Caco-2 (cell line): ENCODE data around the gene ZNF410. TPM values are rescaled to one million over a fixed set of nuclear protein-coding genes. Genes with fewer than 3 reads are reported as not detected.
A peak's percentile ranks its signal among the peaks of the same experiment; 100 is the strongest.
"Not testable (repeated sequence)": the region's sequence is repeated elsewhere in the genome, so short reads cannot be mapped to it uniquely, and the experiment has no call there.

Source experiments
- Bru-seq: library from RNA; stranded (reverse); fragments of 400-500 nt; gene quantifications from one replicate; lab custom pipeline; 2021; lab: Mats Ljungman, UMichigan
- BruChase-seq, 2 experiments: library from RNA; stranded (reverse); fragments of 400-500 nt; gene quantifications; one replicate each; lab custom pipeline; 2021; lab: Mats Ljungman, UMichigan
- BruUV-seq: library from RNA; stranded (reverse); fragments of 400-500 nt; replicated peaks from 2 replicates; lab custom pipeline; 2021; lab: Mats Ljungman, UMichigan
- CTCF ChIA-PET: fragments of 300-600 bp; sonication (Branson Sonifier 250); formaldehyde crosslinking; loops from one replicate; lab custom pipeline; 2022; ENCODE audit warnings: antibody characterized with exemption; lab: Charles Lee
- POLR2A ChIA-PET: fragments of 300-600 bp; sonication (Branson Sonifier 250); formaldehyde crosslinking; loops from one replicate; lab custom pipeline; 2022; ENCODE audit warnings: antibody characterized with exemption; lab: Charles Lee
- DNase-seq, 2 experiments: peaks; one replicate each; pipeline versions ENCODE4 v3.0.0 to v3.0.0-alpha.2; 2020 to 2022
- H3K27me3 ChIP-seq: replicated peaks from 2 replicates; pipeline ENCODE4 v1.6.0; 2011; ENCODE audit warnings: low read length; ENCODE audit not compliant: control insufficient read depth, insufficient read depth
- H3K36me3 ChIP-seq: 2 replicates; pipeline ENCODE4 v1.5.1; 2011; ENCODE audit warnings: low read length; ENCODE audit not compliant: control insufficient read depth, insufficient read depth
- H3K4me1 ChIP-seq: fragments of 250-450 bp; sonication (Bioruptor Pico); 2 replicates; pipeline ENCODE4 v1.5.1; 2020; ENCODE audit warnings: mild to moderate bottlenecking
- H3K4me3 ChIP-seq: 2 replicates; pipeline ENCODE4 v1.5.1; 2011; ENCODE audit warnings: low read depth, mild to moderate bottlenecking, control low read depth, low read length
- H3K9me3 ChIP-seq: fragments of 250-450 bp; sonication (Bioruptor Pico); 2 replicates; pipeline ENCODE4 v1.5.1; 2020; ENCODE audit warnings: mild to moderate bottlenecking, moderate library complexity
- H3K27ac Mint-ChIP-seq: one replicate; pipeline ENCODE4 v1.8.0; 2022; ENCODE audit warnings: mixed read lengths; ENCODE audit not compliant: unreplicated experiment
- H3K27me3 Mint-ChIP-seq: one replicate; pipeline ENCODE4 v1.8.0; 2022; ENCODE audit warnings: mixed read lengths; ENCODE audit not compliant: insufficient read depth, unreplicated experiment
- H3K36me3 Mint-ChIP-seq: one replicate; pipeline ENCODE4 v1.8.0; 2022; ENCODE audit warnings: mild to moderate bottlenecking, mixed read lengths; ENCODE audit not compliant: insufficient read depth, unreplicated experiment
- H3K4me1 Mint-ChIP-seq: one replicate; pipeline ENCODE4 v1.8.0; 2022; ENCODE audit warnings: low read depth, mixed read lengths; ENCODE audit not compliant: unreplicated experiment
- H3K4me3 Mint-ChIP-seq: one replicate; pipeline ENCODE4 v1.8.0; 2022; ENCODE audit warnings: mild to moderate bottlenecking, moderate library complexity, mixed read lengths; ENCODE audit not compliant: unreplicated experiment
- H3K9me3 Mint-ChIP-seq: one replicate; pipeline ENCODE4 v1.8.0; 2022; ENCODE audit warnings: mixed read lengths; ENCODE audit not compliant: unreplicated experiment
- intact Hi-C: fragments of 100-400 bp; cut with micrococcal nuclease; formaldehyde crosslinking; loops from one replicate; pipeline ENCODE4 v1.10.0; 2022; ENCODE audit not compliant: unreplicated experiment
- long read RNA-seq: library from polyadenylated mRNA; stranded (forward); transcript quantifications from one replicate; pipeline ENCODE4 v2.0.0, GENCODE V29; 2022
- total RNA-seq: library from RNA; stranded (reverse); gene quantifications from 2 replicates; pipeline ENCODE4 v1.2.3, GENCODE V29; 2022
- TF ChIP-seq, protein P1 (sequence below), 2 experiments: fragments of 200-600 bp in 1 of 2; IDR thresholded peaks; 1 replicate in 1 of 2; 2 replicates in 1 of 2; pipeline versions ENCODE4 v1.5.1 to v1.8.0; 2011 to 2022; ENCODE audit warnings: antibody characterized with exemption in 1 of 2, control low read depth in 1 of 2, inconsistent platforms in 1 of 2, low read depth in 1 of 2, low read length in 1 of 2, mild to moderate bottlenecking in 1 of 2, moderate library complexity in 1 of 2; ENCODE audit not compliant: insufficient read depth in 1 of 2, severe bottlenecking in 1 of 2, unreplicated experiment in 1 of 2

Gene ZNF410
- 35.9 and 36.8 TPM in 2 replicates for total RNA-seq
- percentile 82 among the genes with signal in this experiment for Bru-seq, nascent RNA
- percentile 69 among the genes with signal in this experiment for BruChase-seq, experiment 1, labeled RNA remaining after a 2-hour chase
- BruChase-seq, experiment 2, labeled RNA remaining after a 6-hour chase, result percentile 71 among the genes with signal in this experiment
- long read RNA-seq, transcript ZNF410-201 (11 exons, 2,293 nt), result minor isoform, 16 of 108 reads
- long read RNA-seq, transcript ZNF410-211 (12 exons, 2,601 nt), result major isoform, 59 of 108 reads
- long read RNA-seq, partial matches to known transcripts, result 1 of 108 reads
- long read RNA-seq, other reads (novel, unspliced or antisense), result 31 of 108 reads

DNA sequence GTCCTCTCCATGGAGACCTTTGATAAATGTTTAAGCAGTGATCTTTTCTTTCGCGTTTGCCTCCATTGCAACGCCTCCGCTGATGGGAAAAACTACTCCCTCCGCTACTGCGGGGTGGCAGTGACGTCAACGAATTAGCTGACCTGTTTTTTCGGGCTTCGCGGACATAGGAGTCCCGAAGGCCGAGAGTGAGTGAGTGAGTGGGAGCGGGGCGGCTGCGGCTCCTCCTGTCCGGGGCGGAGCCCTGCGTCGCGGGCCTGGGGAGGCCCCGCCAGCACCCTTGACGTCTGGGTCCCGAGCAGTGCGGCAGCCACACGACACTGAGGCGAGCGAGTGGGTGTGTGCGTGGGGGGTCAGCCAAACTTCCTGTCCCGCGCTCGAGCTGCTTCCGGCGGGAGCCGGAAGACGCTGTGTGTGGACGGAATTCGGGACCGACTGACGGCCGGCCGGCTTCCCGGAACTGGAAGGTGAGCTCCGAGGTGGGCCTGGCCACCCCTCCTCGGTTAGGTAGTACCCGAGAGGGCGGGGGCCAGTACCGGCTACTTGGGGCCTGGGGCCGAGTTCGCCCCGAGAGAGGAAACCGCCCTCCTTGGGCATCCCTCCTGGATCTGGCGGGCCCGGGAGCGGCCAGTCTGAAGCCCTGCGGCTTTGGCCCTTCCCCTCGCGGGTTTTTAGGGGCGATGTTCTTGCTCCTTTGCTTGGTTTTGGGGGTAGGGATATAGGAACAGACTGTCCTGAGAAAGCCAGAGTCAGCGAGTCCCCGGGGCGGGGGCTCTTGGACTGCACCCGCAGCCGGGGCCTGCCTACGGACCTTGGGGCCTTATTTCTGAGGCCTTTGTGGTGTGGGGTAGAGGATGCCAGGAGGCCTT is at the start of gene ZNF410:
Gene ZNF410 (plus strand): TSS at position 411 of the 869 bp plus-strand sequence. CDS start 5,317 bp downstream, outside the sequence.
- BruUV-seq, result no TSS peak
- CTCF ChIA-PET, result interaction anchor here (0.6 to 1.6 kb wide), 6 partner anchors 18 to 371 kb away, joined by 3 to 4 read pairs (median 3); no protein-coding TSS in a partner anchor

GRCh38 chr14:73838293-73839034 is 48.2 kb upstream of the ZNF410 start:
- BruUV-seq, result TSS peak; percentile 92
- Mint-ChIP-seq H3K4me1 (peaks cover 18% of the 10 kb centered on the region), H3K4me3 (peak overlapping the region; percentile 29), H3K27ac (peak overlapping the region; percentile 82)
- H3K4me3 ChIP-seq, H3K27me3 ChIP-seq, H3K9me3 ChIP-seq, H3K27me3 Mint-ChIP-seq, H3K36me3 Mint-ChIP-seq, H3K9me3 Mint-ChIP-seq, H3K36me3 ChIP-seq: not testable (repeated sequence)
- intact Hi-C loops, result loop anchor here (1.0 to 5.0 kb wide), 2 partner anchors 13 to 49 kb away; partner anchors contain the start of genes PTGR2 and ZNF410
- ChIA-PET CTCF (interaction anchor here (0.5 to 1.2 kb wide), 2 partner anchors 85 to 176 kb away, joined by 3 to 5 read pairs; no protein-coding TSS in a partner anchor), POLR2A (interaction anchor here (0.6 to 3.1 kb wide), 6 partner anchors 11 to 208 kb away, joined by 4 to 21 read pairs (median 6); partner anchors contain the start of genes PTGR2 and ZNF410)
- DNase-seq, result peak; percentile 86
- peaks cover 36% of the 10 kb centered on the region for H3K4me1 ChIP-seq

More for the DNA sequence above, at the start of gene ZNF410:
- H3K36me3 Mint-ChIP-seq, result peaks cover 17% of the 10 kb centered on the region
- peak within 1 kb of the TSS; percentile 98 for H3K27ac Mint-ChIP-seq
- H3K4me1 Mint-ChIP-seq, result peaks cover 26% of the 10 kb centered on the region
- DNase-seq, result peak; percentile 94 to 95
- Histone ChIP-seq H3K4me3 (peak within 1 kb of the TSS; percentile 69), H3K36me3 (no peaks in the 10 kb centered on the region), H3K27me3 (no peaks in the 10 kb centered on the region), H3K4me1 (peaks cover 17% of the 10 kb centered on the region), H3K9me3 (no peaks in the 10 kb centered on the region)
- no peaks in the 10 kb centered on the region for H3K9me3 Mint-ChIP-seq
- POLR2A ChIA-PET, result interaction anchor here (0.6 to 2.1 kb wide), 13 partner anchors 15 to 391 kb away, joined by 3 to 26 read pairs (median 4); partner anchors contain the start of genes ACOT2, ALDH6A1, COQ6 and FAM161B
- intact Hi-C loops, result loop anchor here (1.0 to 5.0 kb wide), 3 partner anchors 34 to 66 kb away; partner anchors contain the start of genes COQ6 and FAM161B
- peak within 1 kb of the TSS; percentile 96 for H3K4me3 Mint-ChIP-seq
- H3K27me3 Mint-ChIP-seq, result no peaks in the 10 kb centered on the region
- TF ChIP-seq, protein P1, sequence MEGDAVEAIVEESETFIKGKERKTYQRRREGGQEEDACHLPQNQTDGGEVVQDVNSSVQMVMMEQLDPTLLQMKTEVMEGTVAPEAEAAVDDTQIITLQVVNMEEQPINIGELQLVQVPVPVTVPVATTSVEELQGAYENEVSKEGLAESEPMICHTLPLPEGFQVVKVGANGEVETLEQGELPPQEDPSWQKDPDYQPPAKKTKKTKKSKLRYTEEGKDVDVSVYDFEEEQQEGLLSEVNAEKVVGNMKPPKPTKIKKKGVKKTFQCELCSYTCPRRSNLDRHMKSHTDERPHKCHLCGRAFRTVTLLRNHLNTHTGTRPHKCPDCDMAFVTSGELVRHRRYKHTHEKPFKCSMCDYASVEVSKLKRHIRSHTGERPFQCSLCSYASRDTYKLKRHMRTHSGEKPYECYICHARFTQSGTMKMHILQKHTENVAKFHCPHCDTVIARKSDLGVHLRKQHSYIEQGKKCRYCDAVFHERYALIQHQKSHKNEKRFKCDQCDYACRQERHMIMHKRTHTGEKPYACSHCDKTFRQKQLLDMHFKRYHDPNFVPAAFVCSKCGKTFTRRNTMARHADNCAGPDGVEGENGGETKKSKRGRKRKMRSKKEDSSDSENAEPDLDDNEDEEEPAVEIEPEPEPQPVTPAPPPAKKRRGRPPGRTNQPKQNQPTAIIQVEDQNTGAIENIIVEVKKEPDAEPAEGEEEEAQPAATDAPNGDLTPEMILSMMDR (IDR thresholded peaks at IDR 0.05; ENCODE audit: insufficient read depth in 1 of 2, low read depth in 1 of 2, low read length in 1 of 2, severe bottlenecking in 1 of 2, unreplicated experiment in 1 of 2), result no peak

DNA sequence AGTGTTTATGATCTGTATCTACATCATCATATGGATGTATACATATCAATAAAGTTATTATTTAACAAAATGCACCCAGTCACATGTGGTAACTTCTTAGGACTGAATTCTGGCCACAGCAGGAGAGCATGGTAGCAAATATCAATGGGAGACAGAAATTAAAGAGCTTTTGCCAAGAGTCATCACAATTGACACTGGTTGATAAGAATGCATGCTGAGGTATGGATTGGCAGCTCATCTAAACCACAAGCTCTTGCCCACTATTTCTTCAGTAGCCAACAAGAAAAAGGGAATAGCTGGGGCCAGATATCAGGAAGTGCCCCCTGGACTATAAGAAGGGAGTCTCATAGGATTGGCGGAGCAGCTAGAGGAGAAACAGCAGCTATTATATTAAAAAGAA is 44.5 kb upstream of the ZNF410 start:
- no peak overlapping the region for H3K4me3 Mint-ChIP-seq
- Histone ChIP-seq H3K4me1 (peaks cover 19% of the 10 kb centered on the region), H3K27me3 (no peaks in the 10 kb centered on the region), H3K9me3 (no peaks in the 10 kb centered on the region; the same call in 1 of the 2 replicates), H3K36me3 (no peaks in the 10 kb centered on the region), H3K4me3 (no peak overlapping the region)
- BruUV-seq, result no TSS peak
- peaks cover 14% of the 10 kb centered on the region for H3K4me1 Mint-ChIP-seq
- no peak overlapping the region for H3K27ac Mint-ChIP-seq
- peaks cover 10% of the 10 kb centered on the region for H3K9me3 Mint-ChIP-seq
- TF ChIP-seq, protein P1 (IDR thresholded peaks at IDR 0.05; ENCODE audit: insufficient read depth in 1 of 2, low read depth in 1 of 2, low read length in 1 of 2, severe bottlenecking in 1 of 2, unreplicated experiment in 1 of 2), result no peak
- no peaks in the 10 kb centered on the region for H3K36me3 Mint-ChIP-seq
- POLR2A ChIA-PET, result no interaction called here
- CTCF ChIA-PET, result interaction anchor here (0.6 to 1.0 kb wide), 2 partner anchors 13 to 427 kb away, joined by 3 read pairs; no protein-coding TSS in a partner anchor
- DNase-seq, result no peak
- H3K27me3 Mint-ChIP-seq, result no peaks in the 10 kb centered on the region
- intact Hi-C loops, result no loop called here
